HEK293 (cell line): Measurements from ENCODE around the gene MECP2.
A peak's percentile ranks its signal among the peaks of the same experiment; 100 is the strongest.

Experiments used
- CTCF ChIA-PET: fragments of 350-600 bp; formaldehyde crosslinking; extraction: SDS; loops from one replicate; lab custom pipeline; 2021; ENCODE audit warnings: antibody characterized with exemption; lab: Yijun Ruan, JAX
- POLR2A ChIA-PET: fragments of 300-600 bp; formaldehyde crosslinking; extraction: SDS; loops from one replicate; lab custom pipeline; 2020; ENCODE audit warnings: antibody characterized with exemption, inconsistent platforms; lab: Yijun Ruan, JAX
- H3K27ac ChIP-seq: fragments of 200-500 bp; sonication (Bioruptor generic); 2 replicates; pipeline ENCODE4 v1.5.1; 2014; ENCODE audit warnings: low read depth, low read length, control low read depth, inconsistent platforms; ENCODE audit errors: extremely low read depth
- H3K36me3 ChIP-seq, 2 experiments: fragments of 200-500 bp in 1 of 2; sonication (Bioruptor generic) in 1 of 2; 1 replicate in 1 of 2; 2 replicates in 1 of 2; pipeline ENCODE4 v1.5.1; 2014 to 2017; ENCODE audit warnings: inconsistent platforms in 2 of 2, low read length in 2 of 2; ENCODE audit not compliant: control insufficient read depth in 2 of 2, insufficient read depth in 1 of 2
- H3K4me1 ChIP-seq: fragments of 200-500 bp; sonication (Bioruptor generic); 2 replicates; pipeline ENCODE4 v1.5.1; 2014; ENCODE audit warnings: mild to moderate bottlenecking, low read length, inconsistent platforms; ENCODE audit not compliant: control insufficient read depth, insufficient read depth
- H3K4me3 ChIP-seq: 2 replicates; pipeline ENCODE4 v1.5.1; 2011; ENCODE audit warnings: low read depth, mild to moderate bottlenecking, control low read depth, low read length, moderate library complexity
- H3K9me3 ChIP-seq: fragments of 200-500 bp; sonication (Bioruptor generic); 2 replicates; pipeline ENCODE4 v1.5.1; 2014; ENCODE audit warnings: low read depth, low read length, inconsistent platforms; ENCODE audit not compliant: control insufficient read depth, insufficient read depth
- BCL11B ChIP-seq: fragments of 450-650 bp; formaldehyde crosslinking; IDR thresholded peaks from 2 replicates; pipeline ENCODE4 v1.5.1; 2016; ENCODE audit warnings: low read depth, missing biosample characterization, missing genetic modification characterization
- KLF7 ChIP-seq: fragments of 450-650 bp; formaldehyde crosslinking; IDR thresholded peaks from 2 replicates; pipeline ENCODE4 v1.5.1; 2016; ENCODE audit warnings: missing biosample characterization, missing genetic modification characterization, borderline replicate concordance
- KLF9 ChIP-seq: fragments of 450-650 bp; formaldehyde crosslinking; IDR thresholded peaks from 2 replicates; pipeline ENCODE4 v1.5.1; 2016; ENCODE audit warnings: missing biosample characterization, missing genetic modification characterization, low read depth
- OSR2 ChIP-seq: fragments of 450-650 bp; formaldehyde crosslinking; IDR thresholded peaks from 2 replicates; pipeline ENCODE4 v1.5.1; 2016; ENCODE audit warnings: missing biosample characterization, missing genetic modification characterization
- OVOL3 ChIP-seq: fragments of 450-650 bp; formaldehyde crosslinking; IDR thresholded peaks from 2 replicates; pipeline ENCODE4 v1.5.1; 2016; ENCODE audit warnings: missing biosample characterization, missing genetic modification characterization
- RBAK ChIP-seq: fragments of 450-650 bp; formaldehyde crosslinking; IDR thresholded peaks from 2 replicates; pipeline ENCODE4 v1.5.1; 2016; ENCODE audit warnings: missing biosample characterization, missing genetic modification characterization
- ZFHX2 ChIP-seq: fragments of 450-650 bp; formaldehyde crosslinking; conservative IDR thresholded peaks from 2 replicates; pipeline ENCODE4 v1.5.1; 2016; ENCODE audit warnings: missing biosample characterization, missing genetic modification characterization
- ZNF10 ChIP-seq: fragments of 450-650 bp; formaldehyde crosslinking; IDR thresholded peaks from 2 replicates; pipeline ENCODE4 v1.5.1; 2017; ENCODE audit warnings: missing biosample characterization, missing genetic modification characterization
- ZNF157 ChIP-seq: fragments of 450-650 bp; formaldehyde crosslinking; IDR thresholded peaks from 2 replicates; pipeline ENCODE4 v1.5.1; 2016; ENCODE audit warnings: missing biosample characterization, missing genetic modification characterization
- ZNF394 ChIP-seq: fragments of 450-650 bp; formaldehyde crosslinking; IDR thresholded peaks from 2 replicates; pipeline ENCODE4 v1.5.1; 2016; ENCODE audit warnings: missing biosample characterization, missing genetic modification characterization, mild to moderate bottlenecking, moderate library complexity, borderline replicate concordance
- ZNF416 ChIP-seq: fragments of 450-650 bp; formaldehyde crosslinking; IDR thresholded peaks from 2 replicates; pipeline ENCODE4 v1.5.1; 2016; ENCODE audit warnings: missing biosample characterization, missing genetic modification characterization
- ZNF426 ChIP-seq: fragments of 450-650 bp; formaldehyde crosslinking; IDR thresholded peaks from 2 replicates; pipeline ENCODE4 v1.5.1; 2017; ENCODE audit warnings: missing biosample characterization, missing genetic modification characterization, mild to moderate bottlenecking, inconsistent platforms, moderate library complexity
- ZNF623 ChIP-seq: fragments of 450-650 bp; formaldehyde crosslinking; IDR thresholded peaks from 2 replicates; pipeline ENCODE4 v1.5.1; 2016; ENCODE audit warnings: missing biosample characterization, missing genetic modification characterization
- ZNF660 ChIP-seq: fragments of 450-650 bp; IDR thresholded peaks from 2 replicates; pipeline ENCODE4 v1.5.1; 2018; ENCODE audit warnings: missing biosample characterization, mild to moderate bottlenecking, missing genetic modification characterization
- ZNF776 ChIP-seq: fragments of 450-650 bp; formaldehyde crosslinking; IDR thresholded peaks from 2 replicates; pipeline ENCODE4 v1.5.0; 2017; ENCODE audit warnings: missing biosample characterization, missing genetic modification characterization, borderline replicate concordance
- TF ChIP-seq, protein P1 (sequence below): fragments of 450-650 bp; formaldehyde crosslinking; IDR thresholded peaks from 2 replicates; pipeline ENCODE4 v1.5.1; 2017; ENCODE audit warnings: missing biosample characterization, missing genetic modification characterization
- TF ChIP-seq, protein P2 (sequence below): fragments of 450-650 bp; formaldehyde crosslinking; IDR thresholded peaks from 2 replicates; pipeline ENCODE4 v1.5.1; 2016; ENCODE audit warnings: missing biosample characterization, missing genetic modification characterization, low read depth
- TF ChIP-seq, protein P3 (sequence below): fragments of 450-650 bp; formaldehyde crosslinking; IDR thresholded peaks from 2 replicates; pipeline ENCODE4 v1.5.1; 2016; ENCODE audit warnings: missing biosample characterization, missing genetic modification characterization, borderline replicate concordance
- TF ChIP-seq, protein P4 (sequence below): fragments of 450-650 bp; formaldehyde crosslinking; IDR thresholded peaks from 2 replicates; pipeline ENCODE4 v1.5.1; 2016; ENCODE audit warnings: missing biosample characterization, missing genetic modification characterization, borderline replicate concordance

MECP2 gene

DNA sequence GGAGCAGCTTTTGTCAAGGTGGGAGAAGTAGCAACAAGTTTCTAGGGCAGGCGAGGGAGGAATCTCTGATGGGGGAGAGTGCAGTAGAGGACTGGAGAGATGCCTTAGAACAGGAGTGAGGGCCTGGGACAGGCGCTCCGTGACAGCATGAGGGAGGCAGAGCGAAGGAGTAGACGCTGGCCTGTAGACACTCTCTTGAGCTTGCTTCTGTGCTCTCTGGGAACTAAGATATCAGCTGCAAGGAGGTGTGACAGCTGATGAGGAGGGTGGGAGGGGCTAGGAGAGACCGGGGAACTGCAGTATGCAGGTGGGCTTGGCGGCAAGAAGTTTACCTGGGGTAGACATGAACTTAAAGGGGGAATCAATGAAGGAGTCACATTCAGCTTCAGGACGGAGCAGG lies 35.7 kb downstream of the MECP2 start:
- no peak overlapping the region for H3K4me3 ChIP-seq
- CTCF ChIA-PET = interaction anchor here (1.0 to 1.9 kb wide), 4 partner anchors 9 to 48 kb away, joined by 3 to 8 read pairs (median 6); no protein-coding TSS in a partner anchor
- POLR2A ChIA-PET = interaction anchor here (1.1 kb wide), 1 partner anchor 42 kb away, joined by 3 read pairs; no protein-coding TSS in a partner anchor
- peaks cover 0 to 12% of the 10 kb centered on the region in 2 experiments; a peak in 1 of 3 replicates for H3K36me3 ChIP-seq
- H3K4me1 ChIP-seq = no peaks in the 10 kb centered on the region
- H3K27ac ChIP-seq = no peak overlapping the region
- TF ChIP-seq, protein P1, sequence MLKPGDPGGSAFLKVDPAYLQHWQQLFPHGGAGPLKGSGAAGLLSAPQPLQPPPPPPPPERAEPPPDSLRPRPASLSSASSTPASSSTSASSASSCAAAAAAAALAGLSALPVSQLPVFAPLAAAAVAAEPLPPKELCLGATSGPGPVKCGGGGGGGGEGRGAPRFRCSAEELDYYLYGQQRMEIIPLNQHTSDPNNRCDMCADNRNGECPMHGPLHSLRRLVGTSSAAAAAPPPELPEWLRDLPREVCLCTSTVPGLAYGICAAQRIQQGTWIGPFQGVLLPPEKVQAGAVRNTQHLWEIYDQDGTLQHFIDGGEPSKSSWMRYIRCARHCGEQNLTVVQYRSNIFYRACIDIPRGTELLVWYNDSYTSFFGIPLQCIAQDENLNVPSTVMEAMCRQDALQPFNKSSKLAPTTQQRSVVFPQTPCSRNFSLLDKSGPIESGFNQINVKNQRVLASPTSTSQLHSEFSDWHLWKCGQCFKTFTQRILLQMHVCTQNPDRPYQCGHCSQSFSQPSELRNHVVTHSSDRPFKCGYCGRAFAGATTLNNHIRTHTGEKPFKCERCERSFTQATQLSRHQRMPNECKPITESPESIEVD (tag by site-specific recombination) = no peak
- TF ChIP-seq ZNF776 (no peak), OVOL3 (tag by site-specific recombination) (no peak), KLF9 (tag by site-specific recombination) (no peak), ZNF426 (tag by site-specific recombination) (no peak)
- H3K9me3 ChIP-seq = no peaks in the 10 kb centered on the region

DNA sequence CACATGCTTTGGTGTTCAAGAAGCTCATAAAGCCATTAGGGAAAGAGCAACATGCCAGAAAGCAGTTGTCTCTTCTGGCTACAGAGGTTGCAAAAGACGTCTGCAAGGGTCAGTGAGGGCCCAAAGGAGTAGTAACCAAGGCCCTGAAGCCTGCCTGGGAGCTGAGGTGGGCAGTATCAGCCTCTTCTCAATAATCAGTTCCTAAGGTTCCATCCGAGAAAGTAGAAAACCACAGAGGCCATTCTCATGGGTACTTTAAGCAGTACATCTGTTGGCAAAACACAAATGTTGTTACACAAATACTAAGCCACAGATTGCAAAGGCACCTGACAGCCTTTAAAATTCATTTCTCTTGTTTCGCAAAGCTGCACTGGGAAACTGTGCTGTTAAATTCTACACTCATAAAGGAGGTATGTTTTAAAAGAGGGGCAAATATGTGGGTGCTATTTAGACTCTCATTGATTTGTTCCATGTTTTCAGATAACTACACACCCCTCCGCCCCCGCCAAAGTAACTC lies 37.7 kb downstream of the MECP2 start:
- no peaks in the 10 kb centered on the region for H3K9me3 ChIP-seq
- peak; percentile 38; the same call in 1 of the 2 replicates for TF ChIP-seq ZFHX2 (tag by site-specific recombination)
- TF ChIP-seq, protein P2, sequence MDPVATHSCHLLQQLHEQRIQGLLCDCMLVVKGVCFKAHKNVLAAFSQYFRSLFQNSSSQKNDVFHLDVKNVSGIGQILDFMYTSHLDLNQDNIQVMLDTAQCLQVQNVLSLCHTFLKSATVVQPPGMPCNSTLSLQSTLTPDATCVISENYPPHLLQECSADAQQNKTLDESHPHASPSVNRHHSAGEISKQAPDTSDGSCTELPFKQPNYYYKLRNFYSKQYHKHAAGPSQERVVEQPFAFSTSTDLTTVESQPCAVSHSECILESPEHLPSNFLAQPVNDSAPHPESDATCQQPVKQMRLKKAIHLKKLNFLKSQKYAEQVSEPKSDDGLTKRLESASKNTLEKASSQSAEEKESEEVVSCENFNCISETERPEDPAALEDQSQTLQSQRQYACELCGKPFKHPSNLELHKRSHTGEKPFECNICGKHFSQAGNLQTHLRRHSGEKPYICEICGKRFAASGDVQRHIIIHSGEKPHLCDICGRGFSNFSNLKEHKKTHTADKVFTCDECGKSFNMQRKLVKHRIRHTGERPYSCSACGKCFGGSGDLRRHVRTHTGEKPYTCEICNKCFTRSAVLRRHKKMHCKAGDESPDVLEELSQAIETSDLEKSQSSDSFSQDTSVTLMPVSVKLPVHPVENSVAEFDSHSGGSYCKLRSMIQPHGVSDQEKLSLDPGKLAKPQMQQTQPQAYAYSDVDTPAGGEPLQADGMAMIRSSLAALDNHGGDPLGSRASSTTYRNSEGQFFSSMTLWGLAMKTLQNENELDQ (tag by site-specific recombination) = no peak
- TF ChIP-seq, all 188 proteins: peak for 1
- no peak overlapping the region for H3K27ac ChIP-seq
- no peaks in the 10 kb centered on the region for H3K4me1 ChIP-seq
- H3K36me3 ChIP-seq = peaks cover 3 to 15% of the 10 kb centered on the region in 2 experiments; a peak in 2 of 3 replicates
- H3K4me3 ChIP-seq = no peak overlapping the region
- ChIA-PET POLR2A (no interaction called here), CTCF (interaction anchor here (0.8 kb wide), 1 partner anchor 113 kb away, joined by 4 read pairs; no protein-coding TSS in a partner anchor)

DNA sequence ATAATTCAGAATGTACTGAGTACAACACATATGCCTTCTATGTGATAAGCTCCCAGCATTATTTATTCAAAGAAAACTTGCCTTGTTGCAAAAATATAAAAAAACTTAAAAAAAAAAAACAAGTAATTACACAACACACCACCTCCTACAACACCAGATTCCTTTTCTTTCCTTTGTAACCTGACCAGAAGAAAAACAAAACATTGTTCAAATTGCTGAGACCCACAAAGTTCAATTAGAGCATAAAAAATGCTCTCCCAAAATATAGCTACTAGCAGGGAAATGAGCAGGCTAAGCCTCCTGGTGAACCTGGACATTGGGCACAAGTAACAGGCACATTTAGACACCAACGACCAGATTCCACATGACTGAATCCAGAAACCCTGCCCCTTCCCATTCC lies 38.3 kb downstream of the MECP2 start:
- H3K36me3 ChIP-seq = peaks cover 3 to 15% of the 10 kb centered on the region in 2 experiments; a peak in 2 of 3 replicates
- no peaks in the 10 kb centered on the region for H3K4me1 ChIP-seq
- ChIA-PET CTCF (interaction anchor here (0.8 kb wide), 1 partner anchor 112 kb away, joined by 4 read pairs; no protein-coding TSS in a partner anchor), POLR2A (no interaction called here)
- no peak overlapping the region for H3K27ac ChIP-seq
- no peaks in the 10 kb centered on the region for H3K9me3 ChIP-seq
- H3K4me3 ChIP-seq = no peak overlapping the region
- TF ChIP-seq, protein P3, sequence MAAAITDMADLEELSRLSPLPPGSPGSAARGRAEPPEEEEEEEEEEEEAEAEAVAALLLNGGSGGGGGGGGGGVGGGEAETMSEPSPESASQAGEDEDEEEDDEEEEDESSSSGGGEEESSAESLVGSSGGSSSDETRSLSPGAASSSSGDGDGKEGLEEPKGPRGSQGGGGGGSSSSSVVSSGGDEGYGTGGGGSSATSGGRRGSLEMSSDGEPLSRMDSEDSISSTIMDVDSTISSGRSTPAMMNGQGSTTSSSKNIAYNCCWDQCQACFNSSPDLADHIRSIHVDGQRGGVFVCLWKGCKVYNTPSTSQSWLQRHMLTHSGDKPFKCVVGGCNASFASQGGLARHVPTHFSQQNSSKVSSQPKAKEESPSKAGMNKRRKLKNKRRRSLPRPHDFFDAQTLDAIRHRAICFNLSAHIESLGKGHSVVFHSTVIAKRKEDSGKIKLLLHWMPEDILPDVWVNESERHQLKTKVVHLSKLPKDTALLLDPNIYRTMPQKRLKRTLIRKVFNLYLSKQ = no peak
- no peak for TF ChIP-seq ZNF394 (tag by site-specific recombination)
- TF ChIP-seq ZNF416 (tag by site-specific recombination) = no peak
- no peak for TF ChIP-seq ZNF660 (tag by site-specific recombination)
- TF ChIP-seq RBAK (tag by site-specific recombination) = no peak
- TF ChIP-seq KLF7 (tag by site-specific recombination) = no peak
- TF ChIP-seq, protein P4, sequence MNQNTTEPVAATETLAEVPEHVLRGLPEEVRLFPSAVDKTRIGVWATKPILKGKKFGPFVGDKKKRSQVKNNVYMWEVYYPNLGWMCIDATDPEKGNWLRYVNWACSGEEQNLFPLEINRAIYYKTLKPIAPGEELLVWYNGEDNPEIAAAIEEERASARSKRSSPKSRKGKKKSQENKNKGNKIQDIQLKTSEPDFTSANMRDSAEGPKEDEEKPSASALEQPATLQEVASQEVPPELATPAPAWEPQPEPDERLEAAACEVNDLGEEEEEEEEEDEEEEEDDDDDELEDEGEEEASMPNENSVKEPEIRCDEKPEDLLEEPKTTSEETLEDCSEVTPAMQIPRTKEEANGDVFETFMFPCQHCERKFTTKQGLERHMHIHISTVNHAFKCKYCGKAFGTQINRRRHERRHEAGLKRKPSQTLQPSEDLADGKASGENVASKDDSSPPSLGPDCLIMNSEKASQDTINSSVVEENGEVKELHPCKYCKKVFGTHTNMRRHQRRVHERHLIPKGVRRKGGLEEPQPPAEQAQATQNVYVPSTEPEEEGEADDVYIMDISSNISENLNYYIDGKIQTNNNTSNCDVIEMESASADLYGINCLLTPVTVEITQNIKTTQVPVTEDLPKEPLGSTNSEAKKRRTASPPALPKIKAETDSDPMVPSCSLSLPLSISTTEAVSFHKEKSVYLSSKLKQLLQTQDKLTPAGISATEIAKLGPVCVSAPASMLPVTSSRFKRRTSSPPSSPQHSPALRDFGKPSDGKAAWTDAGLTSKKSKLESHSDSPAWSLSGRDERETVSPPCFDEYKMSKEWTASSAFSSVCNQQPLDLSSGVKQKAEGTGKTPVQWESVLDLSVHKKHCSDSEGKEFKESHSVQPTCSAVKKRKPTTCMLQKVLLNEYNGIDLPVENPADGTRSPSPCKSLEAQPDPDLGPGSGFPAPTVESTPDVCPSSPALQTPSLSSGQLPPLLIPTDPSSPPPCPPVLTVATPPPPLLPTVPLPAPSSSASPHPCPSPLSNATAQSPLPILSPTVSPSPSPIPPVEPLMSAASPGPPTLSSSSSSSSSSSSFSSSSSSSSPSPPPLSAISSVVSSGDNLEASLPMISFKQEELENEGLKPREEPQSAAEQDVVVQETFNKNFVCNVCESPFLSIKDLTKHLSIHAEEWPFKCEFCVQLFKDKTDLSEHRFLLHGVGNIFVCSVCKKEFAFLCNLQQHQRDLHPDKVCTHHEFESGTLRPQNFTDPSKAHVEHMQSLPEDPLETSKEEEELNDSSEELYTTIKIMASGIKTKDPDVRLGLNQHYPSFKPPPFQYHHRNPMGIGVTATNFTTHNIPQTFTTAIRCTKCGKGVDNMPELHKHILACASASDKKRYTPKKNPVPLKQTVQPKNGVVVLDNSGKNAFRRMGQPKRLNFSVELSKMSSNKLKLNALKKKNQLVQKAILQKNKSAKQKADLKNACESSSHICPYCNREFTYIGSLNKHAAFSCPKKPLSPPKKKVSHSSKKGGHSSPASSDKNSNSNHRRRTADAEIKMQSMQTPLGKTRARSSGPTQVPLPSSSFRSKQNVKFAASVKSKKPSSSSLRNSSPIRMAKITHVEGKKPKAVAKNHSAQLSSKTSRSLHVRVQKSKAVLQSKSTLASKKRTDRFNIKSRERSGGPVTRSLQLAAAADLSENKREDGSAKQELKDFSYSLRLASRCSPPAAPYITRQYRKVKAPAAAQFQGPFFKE = no peak
- no peak for TF ChIP-seq ZNF623 (tag by site-specific recombination)
- TF ChIP-seq ZNF10 (tag by site-specific recombination) = no peak
- no peak for TF ChIP-seq ZNF157 (tag by site-specific recombination)
- TF ChIP-seq BCL11B (tag by site-specific recombination) = no peak
- TF ChIP-seq ZFHX2 (tag by site-specific recombination) = no peak
- TF ChIP-seq OSR2 (tag by site-specific recombination) = no peak
